Smooth muscle cell of the brain vasculature (primary cell): ENCODE results near the gene CHCHD3.
A peak's percentile ranks its signal among the peaks of the same experiment; 100 is the strongest.

Experiments used
- DNase-seq: peaks from one replicate; pipeline ENCODE4 v3.0.0-alpha.2; 2012; ENCODE audit warnings: low read depth, low spot score

Gene CHCHD3

GRCh38 chr7:132819648-132820047, 262.2 kb downstream of the CHCHD3 start:
- no peak for DNase-seq

- DNase-seq = no peak
Observed at GRCh38 chr7:132817949-132818348, 263.9 kb downstream of the CHCHD3 start.

GRCh38 chr7:132815696-132816311, 266.1 kb downstream of the CHCHD3 start:
- DNase-seq = no peak

GRCh38 chr7:132815130-132815529, 266.8 kb downstream of the CHCHD3 start:
- no peak for DNase-seq

GRCh38 chr7:132810561-132810960, 271.3 kb downstream of the CHCHD3 start:
- DNase-seq = no peak

GRCh38 chr7:132806834-132807233, 275.1 kb downstream of the CHCHD3 start:
- DNase-seq = no peak

- no peak for DNase-seq
Observed at GRCh38 chr7:132805766-132806165, 276.1 kb downstream of the CHCHD3 start.

- no peak for DNase-seq
Observed at GRCh38 chr7:132804849-132805485, 276.9 kb downstream of the CHCHD3 start.

GRCh38 chr7:132800522-132800921, 281.4 kb downstream of the CHCHD3 start:
- no peak for DNase-seq

GRCh38 chr7:132799081-132799413, 282.8 kb downstream of the CHCHD3 start:
- DNase-seq = no peak

GRCh38 chr7:132797152-132797551, 284.7 kb downstream of the CHCHD3 start:
- no peak for DNase-seq

- DNase-seq = no peak
Observed at GRCh38 chr7:132793474-132793873, 288.4 kb downstream of the CHCHD3 start.

GRCh38 chr7:132791036-132791435, 290.9 kb downstream of the CHCHD3 start:
- DNase-seq = no peak

GRCh38 chr7:132790104-132790503, 291.8 kb downstream of the CHCHD3 start:
- DNase-seq = no peak

- DNase-seq = no peak
Observed at GRCh38 chr7:132789281-132789680, 292.6 kb downstream of the CHCHD3 start.

- no peak for DNase-seq
Observed at GRCh38 chr7:132785870-132786269, 296.0 kb downstream of the CHCHD3 start.

GRCh38 chr7:132784406-132784805, 297.5 kb downstream of the CHCHD3 start:
- no peak for DNase-seq

- DNase-seq = peak; percentile 18
Observed at GRCh38 chr7:132783824-132784223, 298.1 kb downstream of the CHCHD3 start.

GRCh38 chr7:132782777-132783640, 298.9 kb downstream of the CHCHD3 start:
- no peak for DNase-seq

GRCh38 chr7:132780822-132781221, 301.1 kb downstream of the CHCHD3 start:
- DNase-seq = no peak

- DNase-seq = no peak
Observed at GRCh38 chr7:132779164-132779563, 302.7 kb downstream of the CHCHD3 start.

GRCh38 chr7:132778761-132779160, 303.1 kb downstream of the CHCHD3 start:
- DNase-seq = no peak

GRCh38 chr7:132777956-132778355, 303.9 kb downstream of the CHCHD3 start:
- no peak for DNase-seq
